Right renal pelvis (tissue), 4 donors: ENCODE data around the gene PNPLA7. TPM values are rescaled to one million over a fixed set of nuclear protein-coding genes. Genes with fewer than 3 reads are reported as not detected.

Experiments
- polyA plus RNA-seq, 4 donors: library from polyadenylated mRNA; unstranded; fragments of 120-200 nt; gene quantifications; one replicate each; pipeline ENCODE4 v1.2.1, GENCODE V29; 2013; ENCODE audit not compliant: insufficient read length in 4 of 4

The PNPLA7 gene
- polyA plus RNA-seq, 4 donors: 1.6 to 2.7 (median 2.2) TPM

Other genes starting within 250 kb of the PNPLA7 start
- 10 to 100 TPM in 1 of 4 donors, 1 to 10 TPM in 3; 6.6 to 10.1 (median 6.7) TPM for gene NRARP, start 248.1 kb downstream of the PNPLA7 start, polyA plus RNA-seq
- gene EXD3, start 127.2 kb downstream of the PNPLA7 start, polyA plus RNA-seq: 10 to 100 TPM; 12.5 to 19.3 (median 13.8) TPM
- 10 to 100 TPM in 1 of 4 donors, 1 to 10 TPM in 3; 5.7 to 10.1 (median 6.2) TPM for gene NOXA1, start 127.0 kb downstream of the PNPLA7 start, polyA plus RNA-seq
- under 1 TPM; 0.52 to 0.59 (median 0.56) TPM for gene ENTPD8, start 109.0 kb downstream of the PNPLA7 start, polyA plus RNA-seq
- 10 to 100 TPM; 45.5 to 49.6 (median 45.8) TPM for gene NSMF, start 91.1 kb downstream of the PNPLA7 start, polyA plus RNA-seq
- gene MRPL41, start 1.5 kb upstream of the PNPLA7 start, polyA plus RNA-seq: 10 to 100 TPM; 15.5 to 30.0 (median 17.1) TPM
- gene DPH7, start 28.5 kb upstream of the PNPLA7 start, polyA plus RNA-seq: 10 to 100 TPM; 35.4 to 48.2 (median 45.3) TPM
- gene ZMYND19, start 40.1 kb upstream of the PNPLA7 start, polyA plus RNA-seq: 10 to 100 TPM; 20.3 to 26.3 (median 21.6) TPM
- gene ARRDC1, start 55.3 kb upstream of the PNPLA7 start, polyA plus RNA-seq: 10 to 100 TPM; 27.9 to 37.7 (median 32.3) TPM
- 10 to 100 TPM; 62.6 to 73.2 (median 71.3) TPM for gene EHMT1, start 68.6 kb upstream of the PNPLA7 start, polyA plus RNA-seq